Ishikawa (cell line): Measurements from ENCODE around the gene SLC11A1.

ENCODE experiments used
- CEBPB ChIP-seq: IDR thresholded peaks from 2 replicates; pipeline ENCODE4 v1.6.1; 2012
- CREB1 ChIP-seq: IDR thresholded peaks from 2 replicates; pipeline ENCODE4 v1.6.1; 2012; ENCODE audit warnings: low read depth
- EGR1 ChIP-seq: IDR thresholded peaks from 2 replicates; pipeline ENCODE4 v1.6.1; 2012
- EP300 ChIP-seq: IDR thresholded peaks from 2 replicates; pipeline ENCODE4 v1.6.1; 2012; ENCODE audit warnings: borderline replicate concordance
- FOXM1 ChIP-seq: IDR thresholded peaks from 2 replicates; pipeline ENCODE4 v1.6.1; 2012; ENCODE audit warnings: low read depth, borderline replicate concordance
- MAX ChIP-seq: IDR thresholded peaks from 2 replicates; pipeline ENCODE4 v1.6.1; 2012
- NFIC ChIP-seq: IDR thresholded peaks from 2 replicates; pipeline ENCODE4 v1.6.1; 2012
- RAD21 ChIP-seq: IDR thresholded peaks from 2 replicates; pipeline ENCODE4 v1.6.1; 2012; ENCODE audit warnings: low read depth
- REST ChIP-seq: IDR thresholded peaks from 2 replicates; pipeline ENCODE4 v1.6.1; 2012; ENCODE audit warnings: low read depth, mild to moderate bottlenecking
- TAF1 ChIP-seq: IDR thresholded peaks from 2 replicates; pipeline ENCODE4 v1.6.1; 2012; ENCODE audit warnings: low read depth, mild to moderate bottlenecking
- TCF12 ChIP-seq: IDR thresholded peaks from 2 replicates; pipeline ENCODE4 v1.6.1; 2012; ENCODE audit warnings: low read depth
- TEAD4 ChIP-seq: IDR thresholded peaks from 2 replicates; pipeline ENCODE4 v1.6.1; 2012
- YY1 ChIP-seq: IDR thresholded peaks from 2 replicates; pipeline ENCODE4 v1.6.1; 2012; ENCODE audit warnings: low read depth
- ZBTB7A ChIP-seq: IDR thresholded peaks from 2 replicates; pipeline ENCODE4 v1.6.1; 2012; ENCODE audit warnings: low read depth
- TF ChIP-seq, protein P1 (sequence below): IDR thresholded peaks from 2 replicates; pipeline ENCODE4 v1.6.1; 2012

SLC11A1 gene

DNA sequence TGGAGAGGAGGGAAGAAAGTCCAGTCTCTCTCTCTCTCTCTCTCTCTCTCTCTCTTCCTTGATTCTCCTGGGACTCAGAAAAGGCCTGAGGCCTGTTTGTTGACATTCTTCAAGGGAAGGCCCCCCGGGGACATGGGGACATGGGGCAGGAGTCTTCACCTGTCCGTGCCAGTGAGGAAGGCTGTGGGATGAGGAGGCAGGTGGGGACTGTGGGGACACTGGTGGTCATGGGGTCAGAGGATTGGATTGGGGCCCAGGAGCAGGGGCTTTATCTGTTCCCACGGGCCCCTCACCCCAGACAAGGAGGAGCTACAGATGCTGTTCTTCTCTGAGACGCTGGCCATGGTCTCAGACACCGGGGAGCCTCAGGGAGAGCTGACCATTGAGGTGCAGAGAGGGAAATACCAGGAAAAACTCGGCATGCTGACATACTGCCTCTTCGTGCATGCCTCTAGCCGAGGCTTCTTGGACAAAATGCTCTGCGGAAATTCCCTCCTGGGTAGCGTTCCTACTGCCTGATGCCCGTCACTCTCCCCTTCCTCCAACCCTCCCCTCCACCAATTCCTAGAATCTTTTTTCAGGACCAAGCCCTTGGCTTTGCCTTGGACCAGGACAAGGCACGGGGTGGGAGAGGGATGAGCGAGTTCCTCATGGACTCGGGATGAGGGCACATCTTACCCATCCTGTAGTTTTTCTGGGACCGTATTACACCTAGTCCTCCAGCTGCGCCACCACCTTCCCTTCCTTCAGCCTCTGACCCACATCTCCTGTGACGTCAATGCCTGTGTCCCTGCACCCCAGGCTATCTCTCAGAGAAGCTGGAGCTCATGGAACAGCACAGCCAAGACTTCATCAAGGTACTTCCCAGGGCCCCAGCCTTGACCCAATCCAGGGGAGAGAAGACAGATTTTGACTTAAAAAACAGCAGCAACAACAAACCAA, 24.6 kb upstream of the SLC11A1 start:
- TF ChIP-seq ZBTB7A (no peak), TEAD4 (no peak), CEBPB (no peak), EP300 (no peak), REST (no peak), CREB1 (no peak), TCF12 (no peak), EGR1 (no peak), TAF1 (no peak), RAD21 (no peak), FOXM1 (no peak), MAX (no peak), YY1 (no peak)
- TF ChIP-seq, protein P1, sequence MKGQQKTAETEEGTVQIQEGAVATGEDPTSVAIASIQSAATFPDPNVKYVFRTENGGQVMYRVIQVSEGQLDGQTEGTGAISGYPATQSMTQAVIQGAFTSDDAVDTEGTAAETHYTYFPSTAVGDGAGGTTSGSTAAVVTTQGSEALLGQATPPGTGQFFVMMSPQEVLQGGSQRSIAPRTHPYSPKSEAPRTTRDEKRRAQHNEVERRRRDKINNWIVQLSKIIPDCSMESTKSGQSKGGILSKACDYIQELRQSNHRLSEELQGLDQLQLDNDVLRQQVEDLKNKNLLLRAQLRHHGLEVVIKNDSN, result no peak

DNA sequence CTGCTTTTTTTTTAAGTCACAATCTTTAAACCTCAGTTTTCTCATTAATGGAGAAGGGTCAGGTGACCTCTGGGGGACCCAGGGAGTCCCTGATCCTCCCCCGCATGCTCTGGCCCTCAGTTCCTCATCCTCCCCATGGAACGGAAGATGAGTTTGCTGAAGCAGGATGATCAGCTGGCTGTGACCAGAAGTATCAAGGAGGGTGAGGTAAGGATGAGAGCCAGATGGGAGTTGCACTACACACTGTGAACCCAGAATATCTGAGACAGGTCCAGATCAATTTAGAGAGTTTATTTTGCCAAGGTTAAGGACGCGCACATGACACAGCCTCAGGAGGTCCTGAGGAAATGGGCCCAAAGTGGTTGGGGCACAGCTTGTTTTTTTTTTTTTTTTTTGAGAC, 21.6 kb upstream of the SLC11A1 start:
- TF ChIP-seq ZBTB7A, result no peak
- TF ChIP-seq TEAD4, result no peak
- no peak for TF ChIP-seq NFIC
- TF ChIP-seq EGR1, result no peak
- TF ChIP-seq REST, result no peak
- TF ChIP-seq CEBPB, result no peak
- no peak for TF ChIP-seq RAD21
- TF ChIP-seq, protein P1, result no peak
- TF ChIP-seq FOXM1, result no peak
- TF ChIP-seq TCF12, result no peak
- TF ChIP-seq TAF1, result no peak

- TF ChIP-seq TEAD4 (no peak), FOXM1 (no peak)
These were observed 19.5 kb upstream of the SLC11A1 start for GRCh38 chr2:218362606-218363005.

GRCh38 chr2:218363736-218364135, 18.3 kb upstream of the SLC11A1 start:
- TF ChIP-seq, protein P1, result no peak
- TF ChIP-seq CREB1 (no peak), CEBPB (no peak), ZBTB7A (no peak), MAX (no peak), YY1 (no peak), FOXM1 (no peak), REST (no peak), RAD21 (no peak), TEAD4 (no peak), TAF1 (no peak), EGR1 (no peak), NFIC (no peak), EP300 (no peak), TCF12 (no peak)
